Measurements from ENCODE around the gene YIF1B.

Gene YIF1B

DNA sequence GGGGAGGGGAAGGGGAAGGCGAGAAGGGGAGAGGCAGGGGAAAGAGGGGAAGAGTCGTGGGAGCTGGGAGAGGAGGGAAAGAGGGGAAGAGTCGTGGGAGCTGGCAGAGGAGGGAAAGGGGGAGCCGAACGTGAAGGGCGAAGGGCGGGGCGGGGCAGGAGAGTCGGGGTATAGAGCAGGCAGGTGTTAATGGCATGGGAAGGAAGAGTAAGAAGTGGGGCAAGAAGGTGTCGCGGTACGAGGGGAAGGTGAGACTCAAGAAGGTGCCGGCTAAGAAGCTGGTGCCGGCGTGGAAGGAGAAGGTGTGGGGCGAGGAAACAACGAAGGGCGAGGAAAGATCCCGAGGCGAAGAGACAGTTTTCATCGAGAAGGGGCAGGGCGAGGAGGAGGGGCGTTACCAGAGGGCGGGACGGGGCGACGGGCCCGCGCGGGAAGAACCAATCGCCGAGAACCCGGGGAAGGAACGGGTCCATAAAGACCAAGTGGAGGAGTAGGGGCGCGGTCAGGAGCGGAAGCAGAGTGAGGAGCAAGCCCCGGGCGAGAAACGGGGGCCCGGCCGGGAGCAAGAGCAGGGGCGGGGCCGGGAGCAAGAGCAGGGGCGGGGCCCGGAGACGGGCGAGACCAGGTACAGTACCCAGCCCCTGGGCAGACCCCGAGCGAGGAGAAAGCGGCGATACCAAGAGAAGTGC is 20.3 kb upstream of the YIF1B start:
- peak; percentile 84 to 86 for DNase-seq (ENCODE audit: extremely low read depth in 1 of 2, low read depth in 1 of 2)

DNA sequence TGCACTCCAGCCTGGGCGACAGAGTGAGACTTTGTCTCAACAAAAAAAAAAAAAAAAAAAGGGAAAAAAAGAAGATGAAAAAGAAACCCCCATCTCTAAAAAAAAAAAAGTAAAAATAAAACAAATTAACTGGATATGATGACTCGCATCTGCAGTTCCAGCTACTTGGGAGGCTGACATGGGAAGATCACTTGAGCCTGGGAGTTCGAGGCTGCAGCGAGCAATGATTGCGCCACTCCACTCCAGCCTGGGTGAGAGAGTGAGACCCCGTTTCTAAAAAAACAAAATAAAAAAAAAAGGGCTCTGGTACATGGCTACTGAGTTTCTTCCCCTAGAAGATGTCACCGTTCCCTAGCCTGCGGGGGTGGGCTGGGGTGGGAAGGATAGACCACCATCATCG is 17.5 kb upstream of the YIF1B start:
- DNase-seq (ENCODE audit: extremely low read depth in 1 of 2, low read depth in 1 of 2) = no peak

DNA sequence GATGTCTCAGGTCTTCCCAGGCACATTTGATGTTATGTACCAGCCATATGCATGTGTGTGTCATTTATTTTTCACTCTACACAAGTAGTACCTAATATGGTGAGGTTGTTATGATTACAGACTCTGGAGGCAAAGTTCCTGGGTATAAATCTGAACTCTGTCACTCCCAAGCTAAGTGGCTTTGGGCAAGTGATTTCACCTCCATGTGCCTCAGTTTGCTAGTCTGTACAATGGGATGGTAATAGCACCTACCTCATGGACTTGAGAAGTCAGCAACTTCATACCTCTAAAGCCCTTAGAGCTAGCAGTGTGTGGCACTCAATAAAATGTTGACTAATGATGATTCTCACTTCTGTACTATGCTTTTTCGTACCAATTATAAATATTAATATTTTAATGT is 16.0 kb upstream of the YIF1B start:
- no peak for DNase-seq (ENCODE audit: extremely low read depth in 1 of 2, low read depth in 1 of 2)

DNA sequence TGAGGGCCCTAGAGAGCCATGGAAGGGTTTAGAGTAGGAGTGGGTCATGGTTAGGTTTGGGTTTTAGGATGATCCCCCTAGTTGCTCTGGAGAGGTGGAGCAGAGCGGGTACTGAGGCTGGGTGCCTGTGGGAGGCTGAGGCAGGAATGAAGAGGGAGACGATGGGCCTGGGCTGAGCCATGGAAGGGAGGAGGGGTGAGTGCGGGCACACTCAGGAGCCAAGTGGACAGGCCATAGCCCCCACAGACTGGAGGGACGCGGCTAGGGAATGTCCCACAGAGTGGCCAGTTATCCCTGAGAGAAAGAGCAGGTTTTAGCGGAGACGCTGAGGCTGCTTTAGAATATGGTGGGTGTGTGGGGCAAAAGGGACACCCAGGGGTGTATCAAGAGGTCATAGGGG is 13.9 kb upstream of the YIF1B start:
- DNase-seq (ENCODE audit: extremely low read depth in 1 of 2, low read depth in 1 of 2) = no peak

DNA sequence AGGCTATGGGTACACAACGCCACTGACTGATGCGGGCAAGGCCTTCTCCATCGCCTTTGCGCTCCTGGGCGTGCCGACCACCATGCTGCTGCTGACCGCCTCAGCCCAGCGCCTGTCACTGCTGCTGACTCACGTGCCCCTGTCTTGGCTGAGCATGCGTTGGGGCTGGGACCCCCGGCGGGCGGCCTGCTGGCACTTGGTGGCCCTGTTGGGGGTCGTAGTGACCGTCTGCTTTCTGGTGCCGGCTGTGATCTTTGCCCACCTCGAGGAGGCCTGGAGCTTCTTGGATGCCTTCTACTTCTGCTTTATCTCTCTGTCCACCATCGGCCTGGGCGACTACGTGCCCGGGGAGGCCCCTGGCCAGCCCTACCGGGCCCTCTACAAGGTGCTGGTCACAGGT is 10.8 kb upstream of the YIF1B start:
- DNase-seq (ENCODE audit: extremely low read depth in 1 of 2, low read depth in 1 of 2) = no peak

DNA sequence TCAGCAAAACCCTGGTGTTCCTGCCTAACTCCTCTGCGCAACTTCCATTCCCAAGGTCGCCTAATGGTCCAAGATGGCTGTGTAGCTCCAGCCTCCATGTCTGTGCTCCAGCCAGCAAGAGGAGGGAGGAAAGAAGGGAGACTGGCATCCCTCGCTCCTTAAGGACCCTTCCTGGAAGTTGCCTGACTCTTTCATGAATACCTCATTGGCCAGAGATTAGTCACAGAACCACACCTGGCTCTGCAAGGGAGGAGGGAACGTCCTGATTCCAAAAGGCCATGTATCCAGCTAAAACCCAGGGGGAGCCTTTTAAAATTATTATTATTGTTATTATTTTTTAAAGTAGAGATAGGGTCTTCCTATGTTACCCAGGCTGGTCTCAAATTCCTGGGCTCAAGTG is 8.7 kb upstream of the YIF1B start:
- no peak for DNase-seq (ENCODE audit: extremely low read depth in 1 of 2, low read depth in 1 of 2)

DNA sequence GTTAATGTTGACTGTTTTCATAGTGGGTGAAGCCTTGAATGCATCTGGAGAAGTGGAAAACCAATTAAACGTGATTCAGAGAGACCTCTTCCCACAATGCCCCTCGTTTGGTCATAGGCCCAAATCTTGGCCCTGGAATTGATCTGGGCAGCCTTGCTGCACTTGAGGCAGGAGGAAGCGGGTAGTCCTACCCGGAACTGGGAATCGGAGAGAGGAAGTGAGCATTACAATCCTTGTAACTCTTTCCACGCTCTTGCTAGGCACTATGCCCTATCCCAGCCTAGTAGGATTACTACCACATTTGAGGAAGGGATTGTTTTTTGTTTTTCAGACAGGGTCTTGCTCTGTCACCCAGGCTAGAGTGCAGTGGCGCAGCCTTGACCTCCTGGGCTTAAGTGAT is 7.5 kb upstream of the YIF1B start:
- DNase-seq (ENCODE audit: extremely low read depth in 1 of 2, low read depth in 1 of 2) = no peak

DNA sequence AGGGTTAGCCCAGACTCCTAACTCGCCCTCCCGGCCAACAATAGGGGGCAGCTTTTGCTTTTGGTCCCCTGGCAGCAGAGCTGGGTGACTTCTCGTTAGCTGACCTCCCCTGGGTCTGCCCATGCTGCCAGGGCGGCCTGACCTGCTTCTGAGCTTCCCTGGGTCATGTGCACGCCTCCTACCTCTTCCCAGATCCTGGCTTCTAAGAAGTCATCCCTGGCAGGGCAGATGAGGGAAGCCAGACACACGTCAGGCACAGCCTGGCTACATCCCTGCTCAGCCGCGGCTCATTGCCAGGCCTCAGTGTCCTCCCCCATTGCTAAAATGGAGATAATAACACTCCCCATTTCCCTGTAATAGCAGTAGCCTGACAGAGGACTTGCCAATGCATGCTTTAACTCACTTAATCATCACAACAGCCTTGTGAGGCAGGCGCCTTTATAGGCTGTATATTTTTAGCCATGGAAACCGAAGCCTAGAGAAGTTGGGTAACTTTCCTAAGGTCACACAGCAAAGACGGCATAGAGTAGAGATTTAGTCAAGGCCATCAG is 6.0 kb upstream of the YIF1B start:
- no peak for DNase-seq (ENCODE audit: extremely low read depth in 1 of 2, low read depth in 1 of 2)

DNA sequence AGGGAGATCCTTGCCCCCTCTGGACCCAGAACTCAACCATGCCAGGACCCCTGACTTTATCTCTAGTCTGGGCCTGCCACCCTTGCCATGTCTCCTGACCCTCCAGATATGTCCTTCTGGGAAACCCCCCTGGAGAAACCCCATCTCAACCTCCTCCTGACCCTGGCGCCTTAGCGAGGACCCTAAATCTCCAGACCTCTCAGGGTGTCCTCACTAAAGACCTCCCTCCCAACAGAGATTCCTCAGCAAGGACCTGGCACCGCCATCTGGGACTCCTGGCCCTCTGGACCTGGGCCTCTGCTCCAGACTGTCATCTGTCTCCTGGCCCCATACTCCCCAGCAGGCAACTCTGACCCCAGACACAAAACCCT is 5.2 kb upstream of the YIF1B start:
- DNase-seq (ENCODE audit: extremely low read depth in 1 of 2, low read depth in 1 of 2) = no peak

DNA sequence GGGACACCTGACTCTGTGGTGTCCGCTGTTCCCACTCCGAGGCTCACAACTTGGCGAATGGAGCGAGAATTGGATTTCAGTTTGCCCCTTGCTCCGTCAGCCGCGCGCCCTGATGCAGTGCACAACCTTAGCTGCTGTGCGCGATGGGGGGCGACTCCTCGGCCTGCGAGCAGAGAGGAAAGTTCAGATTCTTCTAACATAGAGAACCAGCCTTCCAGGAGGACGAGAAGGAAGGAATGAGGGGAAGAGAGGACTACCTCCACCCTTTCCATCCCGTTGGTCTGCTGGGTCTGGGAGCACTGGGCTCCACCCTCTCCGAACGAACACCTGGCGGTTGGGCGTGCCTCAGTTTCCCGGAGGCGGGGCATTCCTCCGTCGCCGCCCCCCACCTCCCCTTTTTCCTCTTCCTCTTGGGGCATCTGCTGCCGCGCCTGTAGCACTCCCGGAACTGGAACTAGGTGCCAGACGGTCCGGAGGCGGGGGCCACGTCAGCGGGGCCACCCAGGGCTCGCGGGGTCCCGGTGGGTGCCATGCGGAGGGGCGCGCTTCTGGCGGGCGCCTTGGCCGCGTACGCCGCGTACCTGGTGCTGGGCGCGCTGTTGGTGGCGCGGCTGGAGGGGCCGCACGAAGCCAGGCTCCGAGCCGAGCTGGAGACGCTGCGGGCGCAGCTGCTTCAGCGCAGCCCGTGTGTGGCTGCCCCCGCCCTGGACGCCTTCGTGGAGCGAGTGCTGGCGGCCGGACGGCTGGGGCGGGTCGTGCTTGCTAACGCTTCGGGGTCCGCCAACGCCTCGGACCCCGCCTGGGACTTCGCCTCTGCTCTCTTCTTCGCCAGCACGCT is 3.9 kb upstream of the YIF1B start, which contains the start of gene KCNK6:
Gene KCNK6, plus strand, starts transcription at position 425 of the 838 bp plus-strand sequence. Its CDS starts 106 bp downstream, at position 531.
- peak in 1 of 2 donors; percentile 17 for DNase-seq (ENCODE audit: extremely low read depth in 1 of 2, low read depth in 1 of 2)

DNA sequence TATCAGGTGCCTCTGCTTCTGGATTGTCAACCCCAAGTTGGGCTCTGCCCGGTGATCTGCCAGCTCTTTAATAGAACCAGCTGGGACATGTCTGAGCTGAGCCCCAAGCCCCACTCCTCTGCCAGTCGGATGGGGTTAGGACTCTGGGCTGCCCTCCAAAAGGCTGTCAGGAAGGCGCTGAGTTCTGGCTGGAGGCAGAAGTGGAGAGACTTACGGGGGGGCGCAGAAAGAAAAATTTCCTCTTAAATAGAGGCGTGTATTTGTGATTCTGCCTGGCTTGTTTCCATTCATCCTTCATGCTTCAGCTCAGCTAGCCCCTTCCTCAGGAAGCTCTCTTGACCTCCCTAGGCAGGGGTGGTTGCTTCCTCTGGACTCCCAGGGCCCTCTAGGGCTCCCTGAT is 2.9 kb upstream of the YIF1B start:
- DNase-seq (ENCODE audit: extremely low read depth in 1 of 2, low read depth in 1 of 2) = no peak

DNA sequence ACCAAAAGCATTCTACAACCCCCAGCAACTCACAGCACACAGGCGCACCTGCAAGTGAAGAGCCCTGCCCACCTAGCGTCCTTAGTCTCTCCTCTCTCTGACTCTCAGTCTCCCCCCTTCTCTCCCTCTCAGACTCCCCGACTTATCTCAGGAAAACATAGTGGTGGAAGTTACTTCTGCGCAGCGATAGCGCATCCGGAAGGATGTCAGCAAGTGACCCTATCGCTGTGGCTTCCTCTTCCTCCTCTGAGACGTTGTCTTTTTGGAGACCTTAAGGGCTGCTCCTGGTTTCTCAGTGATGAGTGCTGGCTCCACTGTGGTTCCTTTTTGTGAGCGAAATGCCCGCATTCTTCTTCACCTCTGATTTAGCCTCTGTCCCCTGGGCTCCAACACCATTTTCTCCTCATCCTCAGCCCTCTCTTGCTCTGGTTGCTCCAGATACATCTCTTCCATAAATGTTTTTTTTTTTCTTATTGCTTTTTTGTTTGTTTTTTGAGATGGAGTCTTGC is 1.4 kb upstream of the YIF1B start:
- no peak for DNase-seq (ENCODE audit: extremely low read depth in 1 of 2, low read depth in 1 of 2)

DNA sequence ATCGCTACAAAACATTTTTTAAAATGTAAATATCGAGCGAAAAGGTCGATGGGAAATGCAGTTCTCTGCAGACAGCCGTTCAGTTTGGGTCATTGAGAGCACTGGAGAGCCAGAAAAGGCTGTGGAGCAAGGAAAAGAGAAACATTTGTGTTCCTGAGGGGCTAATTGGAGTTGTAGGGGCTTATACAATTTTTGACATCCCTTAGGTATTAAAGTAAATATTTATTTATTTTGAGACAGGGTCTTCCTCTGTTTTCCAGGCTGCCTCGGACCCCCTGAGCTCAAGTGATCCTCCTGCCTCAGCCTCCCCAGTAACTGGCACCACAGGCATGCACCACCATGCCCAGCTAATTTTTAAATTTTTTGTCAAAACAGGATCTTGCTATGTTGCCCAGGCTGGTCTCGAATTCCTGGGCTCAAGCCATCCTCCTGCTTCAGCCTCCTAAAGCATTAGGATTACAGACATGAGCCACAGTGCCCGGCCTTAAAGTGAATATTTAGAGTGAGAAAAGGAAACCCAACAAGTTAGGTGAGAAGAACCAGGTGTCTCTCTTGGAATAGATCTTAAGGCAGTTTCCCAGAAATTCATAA is 825 bp upstream of the YIF1B start:
- no peak for DNase-seq (ENCODE audit: extremely low read depth in 1 of 2, low read depth in 1 of 2)

DNA sequence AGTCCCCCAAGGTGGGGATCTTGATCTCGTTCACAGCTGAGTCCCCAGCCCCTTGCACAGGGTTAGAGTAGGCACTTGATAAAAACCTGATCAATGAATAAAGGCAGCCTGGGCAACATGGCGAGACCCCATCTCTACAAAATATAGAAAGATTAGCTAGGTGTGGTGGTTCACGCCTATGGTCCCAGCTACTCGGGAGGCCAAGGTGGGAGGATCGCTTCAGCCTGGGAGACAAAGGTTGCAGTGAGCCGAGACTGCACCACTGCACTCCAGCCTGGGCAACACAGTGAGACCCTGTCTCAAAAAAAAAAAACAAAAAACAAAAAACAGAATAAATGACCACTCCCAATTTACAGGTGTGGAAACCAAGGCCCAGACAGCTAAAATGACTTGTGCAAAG is 4.8 kb downstream of the YIF1B start:
- no peak for DNase-seq (ENCODE audit: extremely low read depth in 1 of 2, low read depth in 1 of 2)

DNA sequence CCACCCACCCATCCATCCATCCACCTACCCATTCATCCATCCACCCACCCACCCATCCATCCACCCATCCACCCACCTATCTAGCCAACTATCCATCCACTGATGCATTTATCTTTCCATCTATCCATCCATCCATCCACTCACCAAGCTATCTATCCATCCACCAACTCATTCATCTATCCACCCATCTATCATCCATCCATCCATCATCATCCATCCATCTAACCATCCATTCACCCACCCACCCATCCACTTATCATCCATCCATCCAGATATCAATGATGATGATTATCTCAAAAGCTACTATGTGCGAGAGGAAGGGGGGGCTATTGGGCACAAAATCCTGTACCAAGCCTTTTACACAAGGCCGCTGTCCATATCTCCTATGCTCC is 5.5 kb downstream of the YIF1B start:
- DNase-seq (ENCODE audit: extremely low read depth in 1 of 2, low read depth in 1 of 2) = no peak

DNA sequence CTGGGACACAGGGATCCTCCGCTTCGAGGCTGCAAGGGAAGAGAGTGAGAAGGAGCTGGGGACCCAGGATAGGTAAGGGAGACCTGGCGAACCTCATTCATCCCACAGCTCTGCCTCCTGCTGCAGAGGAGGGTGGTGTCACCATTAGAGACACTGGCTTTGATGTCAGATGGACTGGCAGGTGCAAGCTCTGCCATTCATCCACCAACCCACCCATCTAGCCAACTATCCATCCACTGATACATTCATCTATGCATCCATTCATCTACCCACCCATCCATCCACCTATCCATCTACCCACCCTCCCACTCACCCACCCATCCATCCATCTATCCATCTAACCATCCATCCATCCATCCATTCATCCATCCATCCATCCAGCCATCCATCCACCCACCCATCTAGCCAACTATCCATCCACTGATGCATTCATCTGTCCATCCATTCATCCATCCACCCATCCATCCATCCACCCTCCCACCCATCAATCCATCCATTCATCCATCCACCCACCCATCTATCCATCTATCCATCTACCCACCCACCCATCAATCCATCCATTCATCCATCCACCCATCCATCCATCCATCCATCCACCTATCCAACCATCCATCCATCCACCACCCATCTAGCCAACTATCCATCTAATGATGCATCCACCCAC is 6.0 kb downstream of the YIF1B start:
- DNase-seq (ENCODE audit: extremely low read depth in 1 of 2, low read depth in 1 of 2) = no peak

DNA sequence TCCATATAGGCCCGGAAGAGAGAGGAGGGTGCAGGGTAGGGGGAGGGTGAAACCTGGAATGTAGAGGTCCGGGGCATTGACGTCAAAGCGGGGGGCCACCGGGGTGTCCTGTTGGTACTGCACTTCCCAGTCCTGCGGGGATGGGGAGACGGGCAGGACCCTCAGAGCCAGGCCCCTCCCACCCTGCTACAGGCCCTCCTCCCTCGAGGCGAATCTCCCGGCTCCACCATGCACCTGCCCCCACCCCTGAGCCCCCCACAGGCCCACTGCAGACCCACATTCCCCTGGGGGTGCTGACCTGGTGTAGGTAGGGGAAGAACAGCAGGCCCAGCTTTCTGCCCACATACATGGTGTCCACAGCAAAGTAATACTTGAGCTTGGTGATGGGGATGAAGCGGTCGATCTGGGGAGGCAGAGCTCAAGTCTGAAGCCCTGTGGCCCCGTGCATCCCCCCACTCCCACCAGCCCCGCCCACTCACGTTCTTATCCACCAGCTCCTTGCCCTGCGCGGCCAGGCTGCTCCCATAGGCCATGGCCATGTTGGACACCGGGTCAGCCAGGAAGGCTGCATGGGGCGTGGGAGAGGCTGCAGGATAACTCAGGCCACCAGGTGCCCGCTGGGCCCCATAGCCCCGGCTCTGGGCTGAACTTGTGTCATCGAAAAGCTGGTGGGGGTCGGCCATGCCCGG is 6.7 kb downstream of the YIF1B start:
- DNase-seq (ENCODE audit: extremely low read depth in 1 of 2, low read depth in 1 of 2) = no peak

DNA sequence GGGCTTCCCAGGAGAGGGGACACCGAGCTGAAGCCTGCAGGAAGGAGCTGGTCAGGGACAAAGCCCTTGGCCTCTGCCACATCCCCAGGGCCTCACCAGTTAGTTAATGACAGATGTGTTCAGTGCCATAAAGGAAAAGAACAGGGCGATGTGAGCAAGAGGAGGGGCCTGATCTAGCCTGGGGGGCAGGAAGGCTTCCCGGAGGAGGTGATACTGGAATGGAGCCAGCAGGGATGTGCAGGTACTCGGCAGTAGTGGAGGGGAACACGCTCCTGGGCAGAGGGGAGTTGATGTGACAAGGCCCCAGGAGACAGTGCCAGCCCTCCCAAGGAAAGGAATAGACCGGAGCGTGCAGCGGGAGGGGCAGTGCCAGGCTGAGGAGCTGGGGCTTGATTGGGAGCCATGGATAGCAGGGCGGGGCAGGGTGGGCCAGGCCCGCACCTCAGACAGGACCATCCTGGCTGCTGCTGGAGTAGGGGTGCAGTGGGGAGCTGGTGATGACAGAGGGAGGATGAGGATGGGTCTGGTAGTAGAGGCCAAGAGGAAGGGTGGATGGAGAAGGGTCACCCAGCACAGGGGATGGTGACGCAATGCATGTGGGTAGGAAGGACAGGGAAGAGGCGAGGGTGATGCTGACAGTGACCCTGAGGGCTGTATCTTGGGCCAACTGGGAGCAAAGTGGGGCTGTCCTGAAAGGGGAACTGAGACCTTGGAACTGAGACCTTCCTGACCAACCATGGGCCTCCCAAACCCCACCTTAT is 7.6 kb downstream of the YIF1B start:
- DNase-seq (ENCODE audit: extremely low read depth in 1 of 2, low read depth in 1 of 2) = no peak

DNA sequence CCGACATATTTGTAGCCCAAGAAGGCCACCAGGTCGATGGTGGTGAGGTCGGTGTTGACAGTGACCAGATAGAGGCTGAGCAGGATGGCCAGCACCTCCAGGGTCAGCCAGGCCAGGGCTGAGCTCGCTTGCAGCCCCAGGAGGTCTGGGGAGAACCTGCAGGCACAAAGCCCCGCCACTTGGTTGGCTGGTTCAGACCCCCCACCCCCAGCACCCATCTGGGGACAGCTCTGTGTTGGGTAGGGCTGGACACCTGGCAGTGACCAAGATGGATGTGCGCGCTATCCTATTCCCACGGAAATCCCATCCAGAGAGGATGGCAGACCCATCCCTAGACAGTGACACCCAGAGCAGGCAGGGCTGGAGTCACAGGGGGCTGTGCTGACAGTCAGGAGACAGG is 8.2 kb downstream of the YIF1B start:
- DNase-seq (ENCODE audit: extremely low read depth in 1 of 2, low read depth in 1 of 2) = no peak

DNA sequence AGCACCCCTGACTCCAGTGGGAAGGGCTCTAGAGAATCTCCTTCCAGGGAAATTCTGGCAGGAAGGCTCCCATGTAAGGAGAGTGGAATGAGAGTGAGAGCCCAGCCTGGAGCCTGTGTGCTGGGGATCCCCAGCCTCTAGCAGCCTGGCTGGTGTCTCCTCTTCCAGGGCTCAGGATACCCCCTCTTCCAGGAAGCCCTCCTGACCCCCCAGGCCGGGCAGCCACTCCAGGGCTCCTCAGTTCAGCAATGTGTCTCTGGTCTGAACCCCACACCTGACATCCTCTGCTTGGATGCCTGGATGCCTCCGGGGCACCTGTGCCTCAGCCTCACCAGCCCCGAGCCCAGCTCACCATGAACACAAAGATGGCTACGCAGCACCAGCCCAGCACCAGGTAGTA is 8.7 kb downstream of the YIF1B start:
- no peak for DNase-seq (ENCODE audit: extremely low read depth in 1 of 2, low read depth in 1 of 2)

All from activated CD8-positive, alpha-beta memory T cell treated with anti-CD3 and anti-CD28 coated beads for 1 hour (primary cell).